Fibroblast of skin of scalp (primary cell): ENCODE data around the gene PEAK1. TPM values are rescaled to one million over a fixed set of nuclear protein-coding genes. Genes with fewer than 3 reads are reported as not detected.
A peak's percentile ranks its signal among the peaks of the same experiment; 100 is the strongest.

Source experiments
- DNase-seq: peaks from one replicate; pipeline ENCODE4 v3.0.0-alpha.2; 2013
- polyA plus RNA-seq, 2 experiments: library from polyadenylated mRNA; unstranded; fragments of 120-200 nt; gene quantifications; one replicate each; pipeline ENCODE4 v1.2.1, GENCODE V29; 2013; ENCODE audit not compliant: insufficient read length in 2 of 2

The PEAK1 gene, protein sequence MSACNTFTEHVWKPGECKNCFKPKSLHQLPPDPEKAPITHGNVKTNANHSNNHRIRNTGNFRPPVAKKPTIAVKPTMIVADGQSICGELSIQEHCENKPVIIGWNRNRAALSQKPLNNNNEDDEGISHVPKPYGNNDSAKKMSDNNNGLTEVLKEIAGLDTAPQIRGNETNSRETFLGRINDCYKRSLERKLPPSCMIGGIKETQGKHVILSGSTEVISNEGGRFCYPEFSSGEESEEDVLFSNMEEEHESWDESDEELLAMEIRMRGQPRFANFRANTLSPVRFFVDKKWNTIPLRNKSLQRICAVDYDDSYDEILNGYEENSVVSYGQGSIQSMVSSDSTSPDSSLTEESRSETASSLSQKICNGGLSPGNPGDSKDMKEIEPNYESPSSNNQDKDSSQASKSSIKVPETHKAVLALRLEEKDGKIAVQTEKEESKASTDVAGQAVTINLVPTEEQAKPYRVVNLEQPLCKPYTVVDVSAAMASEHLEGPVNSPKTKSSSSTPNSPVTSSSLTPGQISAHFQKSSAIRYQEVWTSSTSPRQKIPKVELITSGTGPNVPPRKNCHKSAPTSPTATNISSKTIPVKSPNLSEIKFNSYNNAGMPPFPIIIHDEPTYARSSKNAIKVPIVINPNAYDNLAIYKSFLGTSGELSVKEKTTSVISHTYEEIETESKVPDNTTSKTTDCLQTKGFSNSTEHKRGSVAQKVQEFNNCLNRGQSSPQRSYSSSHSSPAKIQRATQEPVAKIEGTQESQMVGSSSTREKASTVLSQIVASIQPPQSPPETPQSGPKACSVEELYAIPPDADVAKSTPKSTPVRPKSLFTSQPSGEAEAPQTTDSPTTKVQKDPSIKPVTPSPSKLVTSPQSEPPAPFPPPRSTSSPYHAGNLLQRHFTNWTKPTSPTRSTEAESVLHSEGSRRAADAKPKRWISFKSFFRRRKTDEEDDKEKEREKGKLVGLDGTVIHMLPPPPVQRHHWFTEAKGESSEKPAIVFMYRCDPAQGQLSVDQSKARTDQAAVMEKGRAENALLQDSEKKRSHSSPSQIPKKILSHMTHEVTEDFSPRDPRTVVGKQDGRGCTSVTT (N-terminal part only)
- 65.1 TPM for polyA plus RNA-seq (2013, experiment 1 of 2; ENCODE audit: insufficient read length)
- polyA plus RNA-seq (2013, experiment 2 of 2; ENCODE audit: insufficient read length), result 68.0 TPM

- DNase-seq, result peak; percentile 100
Observed at GRCh38 chr15:77419836-77420609, at the start of gene PEAK1. Gene PEAK1 (minus strand): TSS chr15:77420104. CDS start chr15:77181926, 238,178 bp downstream.

GRCh38 chr15:77468896-77469295 lies 49.0 kb upstream of the PEAK1 start:
- no peak for DNase-seq

DNA sequence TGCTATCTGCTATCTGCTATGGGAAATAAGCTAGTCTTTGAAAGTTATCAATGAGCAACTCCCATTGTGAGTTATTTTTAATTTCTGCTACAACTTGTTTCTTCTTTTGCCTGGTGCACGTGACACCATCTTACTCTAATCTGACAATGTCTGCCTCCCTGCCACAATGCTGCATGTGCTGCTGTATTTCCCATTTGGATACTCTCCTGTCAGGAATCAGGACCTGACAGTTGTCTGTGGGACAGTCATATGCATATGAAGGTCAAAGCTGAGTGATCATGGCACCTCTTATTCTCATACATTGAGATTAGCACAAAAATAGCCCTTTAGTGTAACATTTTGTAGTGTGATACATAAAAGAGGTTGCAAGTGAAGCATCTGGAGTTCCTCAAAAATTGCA lies 46.6 kb upstream of the PEAK1 start:
- no peak for DNase-seq

- DNase-seq, result no peak
Observed at GRCh38 chr15:77464129-77464865, 44.4 kb upstream of the PEAK1 start.

DNA sequence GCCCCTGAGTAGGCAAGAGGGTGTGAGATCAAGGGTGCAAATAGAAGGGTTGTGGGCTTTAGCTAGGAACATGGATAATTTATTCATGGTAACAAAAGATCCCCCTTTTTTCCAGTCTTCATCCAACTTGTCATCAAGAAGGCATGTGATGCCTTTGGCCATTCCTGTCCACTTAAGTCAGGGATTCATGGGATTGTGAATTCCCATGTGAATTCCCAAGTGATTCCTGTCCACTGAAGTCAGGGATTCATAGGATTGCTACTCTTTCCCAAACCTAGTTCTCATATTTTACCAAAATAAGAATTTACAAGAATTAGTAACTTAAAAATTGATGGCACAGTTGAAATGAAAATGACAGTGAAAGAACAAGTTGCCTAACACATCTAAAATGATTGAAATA lies 41.6 kb upstream of the PEAK1 start:
- DNase-seq, result peak; percentile 95

DNA sequence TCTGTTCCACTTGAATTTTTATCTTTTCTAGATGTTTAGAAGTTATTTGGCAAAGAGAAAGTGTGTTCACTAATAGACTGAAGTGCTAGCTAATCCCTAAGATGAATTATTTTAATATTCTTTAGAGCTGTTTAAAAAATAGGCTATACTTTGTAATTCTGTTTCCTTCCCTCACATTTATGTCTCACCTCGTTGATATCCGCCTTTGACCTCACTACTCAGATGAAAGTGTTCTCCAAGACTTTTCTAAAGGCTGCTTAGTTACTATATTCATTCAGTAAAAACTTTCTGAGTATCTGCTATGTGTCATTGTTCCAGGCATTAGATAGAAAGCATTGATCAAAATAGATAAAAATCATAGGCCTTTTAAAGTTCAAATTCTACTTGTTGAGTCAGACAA lies 39.1 kb upstream of the PEAK1 start:
- DNase-seq, result no peak

DNA sequence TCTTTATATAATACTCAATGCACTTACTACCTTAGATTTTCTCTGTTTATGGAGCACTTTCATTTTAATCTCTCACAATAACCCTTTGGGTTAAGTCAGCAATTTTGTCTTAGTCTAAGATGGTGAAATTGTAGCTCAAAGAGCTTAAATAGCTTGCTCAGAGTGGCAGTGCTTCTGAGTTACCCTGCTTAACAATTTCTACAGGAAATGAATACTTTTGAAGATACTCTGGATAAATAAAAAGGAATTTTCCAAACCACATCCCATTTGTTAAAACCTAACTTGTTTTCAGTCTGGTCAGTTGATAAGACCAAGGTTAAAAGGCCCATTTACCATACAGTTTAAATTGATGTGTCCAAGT lies 38.0 kb upstream of the PEAK1 start:
- DNase-seq, result peak; percentile 58

DNA sequence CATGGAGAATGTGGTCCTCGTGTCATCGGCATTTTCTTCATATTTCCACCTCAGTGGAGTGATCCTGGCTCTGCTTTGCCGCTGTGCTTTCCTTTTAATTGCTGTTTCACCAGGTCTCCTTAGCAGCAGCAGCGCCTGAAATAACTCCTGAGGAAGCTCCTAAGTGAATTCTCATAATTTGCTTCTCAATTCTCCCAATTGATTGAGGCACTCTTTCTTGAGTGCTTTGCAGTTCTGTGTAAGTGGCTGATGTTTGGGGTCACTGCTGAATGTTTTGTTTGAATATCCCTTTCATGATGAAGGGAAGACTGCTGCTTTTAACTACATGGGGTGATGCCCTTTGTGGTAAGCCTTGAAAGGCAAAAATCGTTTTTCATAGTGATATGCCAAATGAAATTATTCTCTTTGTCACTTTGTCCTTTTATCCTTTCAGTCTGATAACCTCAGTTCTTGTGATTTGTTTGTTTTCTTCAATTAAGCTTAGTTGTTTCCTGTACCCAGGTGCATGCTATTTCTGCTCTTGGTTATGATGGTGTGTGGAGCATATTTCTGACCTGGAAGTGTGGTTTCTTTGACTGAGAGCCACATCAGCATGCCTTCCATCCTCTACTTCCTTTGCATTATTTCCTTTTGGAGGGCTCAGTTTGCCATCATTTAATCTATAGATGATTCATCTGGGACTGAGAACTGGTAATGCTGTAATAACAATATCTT lies 37.4 kb upstream of the PEAK1 start:
- no peak for DNase-seq

GRCh38 chr15:77456746-77457145 lies 36.8 kb upstream of the PEAK1 start:
- DNase-seq, result no peak

- peak; percentile 71 for DNase-seq
Observed at GRCh38 chr15:77455696-77456321, 35.9 kb upstream of the PEAK1 start.

GRCh38 chr15:77454951-77455350 lies 35.0 kb upstream of the PEAK1 start:
- no peak for DNase-seq

DNA sequence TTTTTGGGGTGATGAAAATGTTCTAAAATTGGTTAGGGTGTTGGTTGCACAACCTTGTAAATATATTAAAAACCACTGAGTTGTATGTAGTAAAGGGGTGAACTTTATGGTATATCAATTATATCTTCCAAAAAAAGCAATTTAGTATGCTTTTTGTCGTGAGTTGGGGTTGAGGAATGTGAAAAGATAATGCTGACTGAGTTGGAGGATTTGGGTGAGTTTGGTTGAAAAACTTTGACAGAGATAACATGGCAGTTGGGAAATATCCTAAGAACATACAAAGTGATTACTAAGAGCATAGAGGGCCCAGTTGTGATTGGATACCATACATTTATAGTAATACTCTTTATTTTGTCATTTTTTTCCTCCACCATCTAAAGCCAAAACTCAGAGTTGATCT lies 34.4 kb upstream of the PEAK1 start:
- DNase-seq, result peak; percentile 37

GRCh38 chr15:77446840-77447390 lies 27.0 kb upstream of the PEAK1 start:
- no peak for DNase-seq

- peak; percentile 72 for DNase-seq
Observed at GRCh38 chr15:77440378-77440999, 20.6 kb upstream of the PEAK1 start.

- DNase-seq, result no peak
Observed at GRCh38 chr15:77437264-77437663, 17.4 kb upstream of the PEAK1 start.

GRCh38 chr15:77436822-77437221 lies 16.9 kb upstream of the PEAK1 start:
- DNase-seq, result no peak

GRCh38 chr15:77430652-77431051 lies 10.7 kb upstream of the PEAK1 start:
- DNase-seq, result no peak

- no peak for DNase-seq
Observed at GRCh38 chr15:77430213-77430612, 10.3 kb upstream of the PEAK1 start.

GRCh38 chr15:77426871-77427270 lies 7.0 kb upstream of the PEAK1 start:
- no peak for DNase-seq

DNA sequence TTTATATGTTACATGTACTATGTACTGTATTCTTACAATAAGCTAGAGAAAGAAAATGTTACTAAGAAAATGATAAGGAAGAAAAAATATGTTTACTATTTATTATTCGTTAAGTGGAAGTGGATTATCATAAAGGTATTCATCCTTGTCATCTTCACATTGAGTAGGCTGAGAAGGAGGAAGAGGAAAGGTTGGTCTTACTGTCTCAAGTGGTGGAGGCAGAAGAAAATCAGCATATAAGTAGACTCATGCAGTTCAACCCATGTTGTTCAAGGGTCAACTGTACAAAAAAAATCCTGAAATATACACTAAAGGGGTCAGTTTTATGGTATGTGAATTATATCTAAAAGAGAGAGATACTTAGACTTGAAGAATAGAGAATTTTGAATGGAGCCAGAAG lies 6.5 kb upstream of the PEAK1 start:
- DNase-seq, result no peak
